Lung (tissue), 12 donors: ENCODE results near the gene RNU7-1. TPM values are rescaled to one million over a fixed set of nuclear protein-coding genes. Genes with fewer than 3 reads are reported as not detected.

ENCODE experiments used
- ATAC-seq: fragments of 200-7000 bp; cut with Tn5 transposase; one replicate; pipeline ENCODE4 v1.9.1; 2020; ENCODE audit warnings: moderate number of reproducible peaks; ENCODE audit not compliant: insufficient read depth, low FRiP score
- DNase-seq, 3 donors: peaks; one replicate each; pipeline ENCODE4 v3.0.0-alpha.2; 2013 to 2017
- H3K27ac ChIP-seq, 2 donors: one replicate each; pipeline ENCODE4 v1.5.1; 2013; ENCODE audit warnings: mild to moderate bottlenecking in 2 of 2, moderate library complexity in 2 of 2, control low read depth in 1 of 2, inconsistent platforms in 1 of 2, low read depth in 1 of 2, low read length in 1 of 2
- H3K27me3 ChIP-seq, 3 donors: one replicate each; pipeline ENCODE4 v1.5.1; 2013; ENCODE audit warnings: low read length in 2 of 3; ENCODE audit not compliant: control insufficient read depth in 3 of 3, insufficient read depth in 3 of 3
- H3K36me3 ChIP-seq, 4 donors: one replicate each; pipeline ENCODE4 v1.5.1; 2013; ENCODE audit warnings: low read length in 4 of 4, mild to moderate bottlenecking in 1 of 4, moderate library complexity in 1 of 4; ENCODE audit not compliant: control insufficient read depth in 4 of 4, insufficient read depth in 4 of 4
- H3K4me1 ChIP-seq, 5 donors: one replicate each; pipeline ENCODE4 v1.5.1; 2013; ENCODE audit warnings: low read length in 5 of 5, mild to moderate bottlenecking in 2 of 5, moderate library complexity in 1 of 5; ENCODE audit not compliant: control insufficient read depth in 5 of 5, insufficient read depth in 5 of 5
- H3K4me3 ChIP-seq: one replicate; pipeline ENCODE4 v1.5.1; 2013; ENCODE audit warnings: mild to moderate bottlenecking, control low read depth, moderate library complexity
- H3K9ac ChIP-seq, 2 donors: one replicate each; pipeline ENCODE4 v1.5.1; 2013; ENCODE audit warnings: low read length in 2 of 2, control low read depth in 1 of 2; ENCODE audit not compliant: insufficient read depth in 1 of 2
- H3K9me3 ChIP-seq, 4 donors: one replicate each; pipeline ENCODE4 v1.5.1; 2013; ENCODE audit warnings: low read length in 3 of 4, mild to moderate bottlenecking in 1 of 4, moderate library complexity in 1 of 4; ENCODE audit not compliant: control insufficient read depth in 4 of 4, insufficient read depth in 3 of 4
- WGBS, 2 donors: extraction: QIAGEN DNeasy Blood & Tissue Kit; methylation state at CpG; one replicate each; pipeline ENCODE4 v1.1.7; 2013; 5-methylcytosine and 5-hydroxymethylcytosine counted together
- polyA plus RNA-seq, 2 donors: library from polyadenylated mRNA; stranded (reverse); fragments of 200-250 nt; gene quantifications; one replicate each; pipeline ENCODE4 v1.2.1, GENCODE V29; 2013
- total RNA-seq, 2 donors: library from RNA; depleted of rRNA in 1 of 2; stranded (reverse); fragments of >200 nt in 1 of 2; gene quantifications; one replicate each; pipeline ENCODE4 v1.2.1, GENCODE V29; 2014 to 2021
- TF ChIP-seq, protein P1 (sequence below): IDR thresholded peaks from 2 replicates; pipeline ENCODE4 v1.5.1; 2012; ENCODE audit warnings: mild to moderate bottlenecking; ENCODE audit errors: control extremely low read depth, extremely low read depth
- donor health status: control.
- donor health status: control.
- donor health status: Bipolar disorder and iron deficiency.
- donor health status: healthy.
- donor health status: DM: yes; HTN: yes; CAD: no.

The RNU7-1 gene
- total and polyA plus RNA-seq, 4 donors, result not detected

DNA sequence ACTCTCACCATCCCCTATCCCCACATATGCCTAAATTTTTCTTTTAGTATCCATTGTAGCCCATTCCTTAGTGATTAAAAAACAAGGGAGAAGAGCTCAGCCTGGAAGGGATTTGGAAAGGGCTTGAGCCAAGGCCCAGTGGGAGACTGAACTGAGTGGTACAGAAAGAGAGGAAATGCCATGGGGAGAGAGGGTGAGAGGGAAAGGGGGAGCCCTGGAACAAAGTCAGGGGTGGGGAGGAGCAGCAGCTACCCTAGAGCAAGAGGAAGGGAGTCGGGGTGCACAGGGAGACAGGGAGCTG is 18.4 kb upstream of the RNU7-1 start:
- Histone ChIP-seq H3K27ac (peak overlapping the region; percentile 85 to 89), H3K9ac (peak overlapping the region in 1 of 2 donors; percentile 85), H3K36me3 (peaks cover 0 to 6% (median 2%) of the 10 kb centered on the region in 4 donors), H3K4me1 (peaks cover 12 to 48% (median 24%) of the 10 kb centered on the region in 5 donors), H3K27me3 (no peaks in the 10 kb centered on the region), H3K9me3 (no peaks in the 10 kb centered on the region), H3K4me3 (no peak overlapping the region)
- TF ChIP-seq, protein P1, sequence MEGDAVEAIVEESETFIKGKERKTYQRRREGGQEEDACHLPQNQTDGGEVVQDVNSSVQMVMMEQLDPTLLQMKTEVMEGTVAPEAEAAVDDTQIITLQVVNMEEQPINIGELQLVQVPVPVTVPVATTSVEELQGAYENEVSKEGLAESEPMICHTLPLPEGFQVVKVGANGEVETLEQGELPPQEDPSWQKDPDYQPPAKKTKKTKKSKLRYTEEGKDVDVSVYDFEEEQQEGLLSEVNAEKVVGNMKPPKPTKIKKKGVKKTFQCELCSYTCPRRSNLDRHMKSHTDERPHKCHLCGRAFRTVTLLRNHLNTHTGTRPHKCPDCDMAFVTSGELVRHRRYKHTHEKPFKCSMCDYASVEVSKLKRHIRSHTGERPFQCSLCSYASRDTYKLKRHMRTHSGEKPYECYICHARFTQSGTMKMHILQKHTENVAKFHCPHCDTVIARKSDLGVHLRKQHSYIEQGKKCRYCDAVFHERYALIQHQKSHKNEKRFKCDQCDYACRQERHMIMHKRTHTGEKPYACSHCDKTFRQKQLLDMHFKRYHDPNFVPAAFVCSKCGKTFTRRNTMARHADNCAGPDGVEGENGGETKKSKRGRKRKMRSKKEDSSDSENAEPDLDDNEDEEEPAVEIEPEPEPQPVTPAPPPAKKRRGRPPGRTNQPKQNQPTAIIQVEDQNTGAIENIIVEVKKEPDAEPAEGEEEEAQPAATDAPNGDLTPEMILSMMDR, result no peak
- DNase-seq, result peak in 1 of 3 donors; percentile 69
- 26 to 41% methylated on average over 1 of the region's 1 CpG for whole genome bisulfite sequencing, 2 donors
- no peak for ATAC-seq

DNA sequence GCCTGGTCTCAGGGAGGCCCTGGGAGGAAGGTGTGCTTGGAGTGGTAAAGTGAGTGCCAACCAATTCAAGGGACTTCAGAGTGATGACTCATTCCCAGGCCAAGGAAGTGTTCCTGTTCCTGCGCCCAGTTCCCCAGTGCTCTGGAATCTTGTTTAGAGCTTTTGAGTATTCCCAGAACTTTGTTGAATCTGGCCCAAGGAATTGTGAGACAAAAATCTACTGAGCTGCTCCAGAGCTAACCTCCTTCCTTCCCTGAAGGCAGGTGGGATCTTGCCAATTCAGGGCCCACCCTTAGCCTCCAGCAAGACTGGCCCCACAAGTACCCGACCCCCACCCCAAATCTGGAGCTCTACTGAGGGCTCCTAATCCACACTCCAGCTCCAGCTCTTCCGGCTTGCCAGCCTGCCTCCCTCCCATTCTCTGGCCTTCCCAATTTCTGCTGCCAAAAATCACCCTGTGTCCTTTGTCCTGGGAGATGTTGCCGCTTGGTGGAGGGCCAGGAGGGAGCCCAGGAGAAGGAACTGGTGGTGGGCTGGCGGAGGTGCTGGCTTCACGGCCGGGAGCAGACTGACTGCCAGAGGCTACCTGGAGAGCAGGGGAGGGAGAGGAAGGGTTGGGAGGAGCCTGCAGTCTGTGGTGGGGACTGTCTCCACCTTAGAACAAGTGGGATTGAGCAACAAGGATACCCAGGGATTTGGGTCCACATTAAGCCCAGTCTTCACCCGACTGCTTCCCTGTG is 17.9 kb upstream of the RNU7-1 start:
- Histone ChIP-seq H3K9me3 (no peaks in the 10 kb centered on the region), H3K27me3 (no peaks in the 10 kb centered on the region), H3K27ac (peak overlapping the region; percentile 85 to 89), H3K9ac (peak overlapping the region; percentile 59 to 85), H3K4me1 (peaks cover 12 to 50% (median 25%) of the 10 kb centered on the region in 5 donors), H3K36me3 (peaks cover 0 to 6% (median 2%) of the 10 kb centered on the region in 4 donors), H3K4me3 (peak overlapping the region; percentile 31)
- peak; percentile 60 for ATAC-seq
- TF ChIP-seq, protein P1, result no peak
- 23 to 51% methylated on average over 8 of the region's 8 CpGs for WGBS, 2 donors
- peak; percentile 83 to 94 (median 93) for DNase-seq

DNA sequence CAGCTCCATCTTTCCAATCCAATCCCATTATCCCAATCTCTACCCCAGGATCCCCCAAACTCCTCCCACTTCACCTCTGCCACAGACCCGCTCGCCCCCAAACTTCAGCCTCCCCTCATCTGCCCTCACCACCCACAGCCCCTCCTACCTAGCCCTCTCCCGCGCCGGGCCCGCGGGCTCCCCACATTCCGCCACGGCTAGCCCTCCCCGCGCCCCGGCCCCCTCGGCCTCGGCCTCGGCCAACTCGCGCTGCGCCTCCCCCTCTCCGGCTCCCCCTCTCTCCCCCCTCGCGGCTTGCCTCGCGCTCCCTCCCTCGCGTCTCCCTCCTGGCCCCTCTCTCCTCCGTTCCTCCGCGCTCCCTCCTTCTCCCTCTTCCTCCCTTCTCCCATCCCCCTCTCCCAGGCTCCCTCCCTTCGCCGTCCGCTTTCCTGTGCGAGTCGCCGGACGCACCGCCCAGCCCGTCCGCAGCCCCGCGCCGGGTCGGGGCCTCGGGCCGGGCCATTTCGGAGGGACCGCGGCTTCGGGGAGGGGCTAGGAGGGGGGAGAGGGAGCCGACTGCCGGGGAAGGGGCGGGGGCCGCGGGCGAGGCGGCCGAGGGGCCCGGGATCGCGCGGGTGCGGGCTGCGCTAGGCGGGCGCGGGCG is 16.1 kb upstream of the RNU7-1 start, which contains the start of gene ATN1:
ATN1 (plus strand) TSS at position 581 of the 643 bp plus-strand sequence. CDS start 6,043 bp downstream, outside the sequence.
- DNase-seq, result peak; percentile 92 to 96 (median 95)
- TF ChIP-seq, protein P1, result no peak
- ATAC-seq, result peak; percentile 12
- H3K36me3 ChIP-seq, result peaks cover 0 to 6% (median 0%) of the 10 kb centered on the region in 4 donors
- peaks cover 12 to 50% (median 28%) of the 10 kb centered on the region in 5 donors for H3K4me1 ChIP-seq
- peak within 1 kb of the TSS; percentile 78 to 89 for H3K9ac ChIP-seq
- WGBS, 2 donors, result 1% methylated on average over 60 to 66 of the region's 66 CpGs
- no peaks in the 10 kb centered on the region for H3K27me3 ChIP-seq
- H3K9me3 ChIP-seq, result no peaks in the 10 kb centered on the region
- peak within 1 kb of the TSS; percentile 68 for H3K4me3 ChIP-seq
- peak within 1 kb of the TSS; percentile 89 to 97 for H3K27ac ChIP-seq
